Measurements from ENCODE around the gene SYT8. TPM values are rescaled to one million over a fixed set of nuclear protein-coding genes. Genes with fewer than 3 reads are reported as not detected.

SYT8 gene
- total and polyA plus RNA-seq, 2 of the 8 experiments (the other 6 are each of a cell fraction or from before 2014, with no cell fraction given), result not detected

GRCh38 chr11:1832211-1832919, 2.4 kb upstream of the SYT8 start (continued):
- TF ChIP-seq, protein P1, sequence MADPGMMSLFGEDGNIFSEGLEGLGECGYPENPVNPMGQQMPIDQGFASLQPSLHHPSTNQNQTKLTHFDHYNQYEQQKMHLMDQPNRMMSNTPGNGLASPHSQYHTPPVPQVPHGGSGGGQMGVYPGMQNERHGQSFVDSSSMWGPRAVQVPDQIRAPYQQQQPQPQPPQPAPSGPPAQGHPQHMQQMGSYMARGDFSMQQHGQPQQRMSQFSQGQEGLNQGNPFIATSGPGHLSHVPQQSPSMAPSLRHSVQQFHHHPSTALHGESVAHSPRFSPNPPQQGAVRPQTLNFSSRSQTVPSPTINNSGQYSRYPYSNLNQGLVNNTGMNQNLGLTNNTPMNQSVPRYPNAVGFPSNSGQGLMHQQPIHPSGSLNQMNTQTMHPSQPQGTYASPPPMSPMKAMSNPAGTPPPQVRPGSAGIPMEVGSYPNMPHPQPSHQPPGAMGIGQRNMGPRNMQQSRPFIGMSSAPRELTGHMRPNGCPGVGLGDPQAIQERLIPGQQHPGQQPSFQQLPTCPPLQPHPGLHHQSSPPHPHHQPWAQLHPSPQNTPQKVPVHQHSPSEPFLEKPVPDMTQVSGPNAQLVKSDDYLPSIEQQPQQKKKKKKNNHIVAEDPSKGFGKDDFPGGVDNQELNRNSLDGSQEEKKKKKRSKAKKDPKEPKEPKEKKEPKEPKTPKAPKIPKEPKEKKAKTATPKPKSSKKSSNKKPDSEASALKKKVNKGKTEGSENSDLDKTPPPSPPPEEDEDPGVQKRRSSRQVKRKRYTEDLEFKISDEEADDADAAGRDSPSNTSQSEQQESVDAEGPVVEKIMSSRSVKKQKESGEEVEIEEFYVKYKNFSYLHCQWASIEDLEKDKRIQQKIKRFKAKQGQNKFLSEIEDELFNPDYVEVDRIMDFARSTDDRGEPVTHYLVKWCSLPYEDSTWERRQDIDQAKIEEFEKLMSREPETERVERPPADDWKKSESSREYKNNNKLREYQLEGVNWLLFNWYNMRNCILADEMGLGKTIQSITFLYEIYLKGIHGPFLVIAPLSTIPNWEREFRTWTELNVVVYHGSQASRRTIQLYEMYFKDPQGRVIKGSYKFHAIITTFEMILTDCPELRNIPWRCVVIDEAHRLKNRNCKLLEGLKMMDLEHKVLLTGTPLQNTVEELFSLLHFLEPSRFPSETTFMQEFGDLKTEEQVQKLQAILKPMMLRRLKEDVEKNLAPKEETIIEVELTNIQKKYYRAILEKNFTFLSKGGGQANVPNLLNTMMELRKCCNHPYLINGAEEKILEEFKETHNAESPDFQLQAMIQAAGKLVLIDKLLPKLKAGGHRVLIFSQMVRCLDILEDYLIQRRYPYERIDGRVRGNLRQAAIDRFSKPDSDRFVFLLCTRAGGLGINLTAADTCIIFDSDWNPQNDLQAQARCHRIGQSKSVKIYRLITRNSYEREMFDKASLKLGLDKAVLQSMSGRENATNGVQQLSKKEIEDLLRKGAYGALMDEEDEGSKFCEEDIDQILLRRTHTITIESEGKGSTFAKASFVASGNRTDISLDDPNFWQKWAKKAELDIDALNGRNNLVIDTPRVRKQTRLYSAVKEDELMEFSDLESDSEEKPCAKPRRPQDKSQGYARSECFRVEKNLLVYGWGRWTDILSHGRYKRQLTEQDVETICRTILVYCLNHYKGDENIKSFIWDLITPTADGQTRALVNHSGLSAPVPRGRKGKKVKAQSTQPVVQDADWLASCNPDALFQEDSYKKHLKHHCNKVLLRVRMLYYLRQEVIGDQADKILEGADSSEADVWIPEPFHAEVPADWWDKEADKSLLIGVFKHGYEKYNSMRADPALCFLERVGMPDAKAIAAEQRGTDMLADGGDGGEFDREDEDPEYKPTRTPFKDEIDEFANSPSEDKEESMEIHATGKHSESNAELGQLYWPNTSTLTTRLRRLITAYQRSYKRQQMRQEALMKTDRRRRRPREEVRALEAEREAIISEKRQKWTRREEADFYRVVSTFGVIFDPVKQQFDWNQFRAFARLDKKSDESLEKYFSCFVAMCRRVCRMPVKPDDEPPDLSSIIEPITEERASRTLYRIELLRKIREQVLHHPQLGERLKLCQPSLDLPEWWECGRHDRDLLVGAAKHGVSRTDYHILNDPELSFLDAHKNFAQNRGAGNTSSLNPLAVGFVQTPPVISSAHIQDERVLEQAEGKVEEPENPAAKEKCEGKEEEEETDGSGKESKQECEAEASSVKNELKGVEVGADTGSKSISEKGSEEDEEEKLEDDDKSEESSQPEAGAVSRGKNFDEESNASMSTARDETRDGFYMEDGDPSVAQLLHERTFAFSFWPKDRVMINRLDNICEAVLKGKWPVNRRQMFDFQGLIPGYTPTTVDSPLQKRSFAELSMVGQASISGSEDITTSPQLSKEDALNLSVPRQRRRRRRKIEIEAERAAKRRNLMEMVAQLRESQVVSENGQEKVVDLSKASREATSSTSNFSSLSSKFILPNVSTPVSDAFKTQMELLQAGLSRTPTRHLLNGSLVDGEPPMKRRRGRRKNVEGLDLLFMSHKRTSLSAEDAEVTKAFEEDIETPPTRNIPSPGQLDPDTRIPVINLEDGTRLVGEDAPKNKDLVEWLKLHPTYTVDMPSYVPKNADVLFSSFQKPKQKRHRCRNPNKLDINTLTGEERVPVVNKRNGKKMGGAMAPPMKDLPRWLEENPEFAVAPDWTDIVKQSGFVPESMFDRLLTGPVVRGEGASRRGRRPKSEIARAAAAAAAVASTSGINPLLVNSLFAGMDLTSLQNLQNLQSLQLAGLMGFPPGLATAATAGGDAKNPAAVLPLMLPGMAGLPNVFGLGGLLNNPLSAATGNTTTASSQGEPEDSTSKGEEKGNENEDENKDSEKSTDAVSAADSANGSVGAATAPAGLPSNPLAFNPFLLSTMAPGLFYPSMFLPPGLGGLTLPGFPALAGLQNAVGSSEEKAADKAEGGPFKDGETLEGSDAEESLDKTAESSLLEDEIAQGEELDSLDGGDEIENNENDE (IDR thresholded peaks at IDR 0.05; ENCODE audit: insufficient replicate concordance, low read length), result no peak
- TF ChIP-seq KDM5A (IDR thresholded peaks at IDR 0.05; ENCODE audit: low read length) (no peak), EP300 (IDR thresholded peaks at IDR 0.05; ENCODE audit: borderline replicate concordance in 1 of 2, low read depth in 2 of 2, low read length in 2 of 2) (no peak), KDM4A (IDR thresholded peaks at IDR 0.05; ENCODE audit: low read depth, low read length, severe bottlenecking) (peak; percentile 76), BRCA1 (IDR thresholded peaks at IDR 0.05; ENCODE audit: low read depth, low read length) (no peak), EGR1 (IDR thresholded peaks at IDR 0.05; ENCODE audit: borderline replicate concordance, low read depth, low read length) (no peak), BACH1 (IDR thresholded peaks at IDR 0.05; ENCODE audit: low read length) (no peak), PHF8 (conservative IDR thresholded peaks at IDR 0.05; ENCODE audit: low read depth, low read length) (no peak)
- TF ChIP-seq, protein P2, sequence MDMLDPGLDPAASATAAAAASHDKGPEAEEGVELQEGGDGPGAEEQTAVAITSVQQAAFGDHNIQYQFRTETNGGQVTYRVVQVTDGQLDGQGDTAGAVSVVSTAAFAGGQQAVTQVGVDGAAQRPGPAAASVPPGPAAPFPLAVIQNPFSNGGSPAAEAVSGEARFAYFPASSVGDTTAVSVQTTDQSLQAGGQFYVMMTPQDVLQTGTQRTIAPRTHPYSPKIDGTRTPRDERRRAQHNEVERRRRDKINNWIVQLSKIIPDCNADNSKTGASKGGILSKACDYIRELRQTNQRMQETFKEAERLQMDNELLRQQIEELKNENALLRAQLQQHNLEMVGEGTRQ (IDR thresholded peaks at IDR 0.05; ENCODE audit: low read length), result no peak
